ENCODE data around the gene CDK5. TPM values are rescaled to one million over a fixed set of nuclear protein-coding genes. Genes with fewer than 3 reads are reported as not detected.
"Not testable (repeated sequence)": the region's sequence is repeated elsewhere in the genome, so short reads cannot be mapped to it uniquely, and the experiment has no call there.

CDK5 gene
- total RNA-seq, 1 donor = 17.0 TPM

- Histone ChIP-seq H3K4me2 (ENCODE audit: insufficient read depth, low read length) (peak within 1 kb of the TSS; percentile 95), H3K4me1 (ENCODE audit: insufficient read depth, low read length) (peaks cover 8% of the 10 kb centered on the region), H3K27me3 (ENCODE audit: insufficient read depth, low read length) (peaks cover 11% of the 10 kb centered on the region), H4K20me1 (ENCODE audit: insufficient read depth, low read length) (no peaks in the 10 kb centered on the region), H3K9me3 (ENCODE audit: low read depth, low read length) (no peaks in the 10 kb centered on the region), H3K36me3 (ENCODE audit: insufficient read depth, low read length) (no peaks in the 10 kb centered on the region), H3K4me3 (ENCODE audit: insufficient read depth, low read length) (peak within 1 kb of the TSS; percentile 90), H3K27ac (ENCODE audit: low read depth, low read length) (peak within 1 kb of the TSS; percentile 70), H3K79me2 (ENCODE audit: insufficient read depth, low read length) (peaks cover 14% of the 10 kb centered on the region), H2AFZ (ENCODE audit: low read length) (peak within 1 kb of the TSS; percentile 92)
- DNase-seq (ENCODE audit: insufficient read length, low spot score, missing footprints) = peak; percentile 100
- peak; percentile 39 for TF ChIP-seq CTCF (IDR thresholded peaks at IDR 0.05; ENCODE audit: extremely low read depth, low read depth, low read length)
Observed at GRCh38 chr7:151028131-151028947, 29.4 kb downstream of the CDK5 start, which contains the start of gene ABCB8. Gene ABCB8 (plus strand): TSS chr7:151028450. CDS start chr7:151028516, 66 bp downstream.

- H3K9me3 ChIP-seq (ENCODE audit: low read depth, low read length); DNase-seq (ENCODE audit: insufficient read length, low spot score, missing footprints); H3K36me3 ChIP-seq (ENCODE audit: insufficient read depth, low read length); H3K4me1 ChIP-seq (ENCODE audit: insufficient read depth, low read length); H4K20me1 ChIP-seq (ENCODE audit: insufficient read depth, low read length): not testable (repeated sequence)
- Histone ChIP-seq H2AFZ (ENCODE audit: low read length) (peak overlapping the region; percentile 92), H3K4me3 (ENCODE audit: insufficient read depth, low read length) (peak overlapping the region; percentile 90), H3K27me3 (ENCODE audit: insufficient read depth, low read length) (peaks cover 17% of the 10 kb centered on the region), H3K4me2 (ENCODE audit: insufficient read depth, low read length) (peak overlapping the region; percentile 95), H3K27ac (ENCODE audit: low read depth, low read length) (peak overlapping the region; percentile 46), H3K79me2 (ENCODE audit: insufficient read depth, low read length) (peaks cover 14% of the 10 kb centered on the region)
Observed at GRCh38 chr7:151027728-151028130, 30.0 kb downstream of the CDK5 start.

- Histone ChIP-seq H3K4me2 (ENCODE audit: insufficient read depth, low read length) (peak overlapping the region; percentile 95), H3K4me3 (ENCODE audit: insufficient read depth, low read length) (peak overlapping the region; percentile 90), H3K27me3 (ENCODE audit: insufficient read depth, low read length) (peaks cover 19% of the 10 kb centered on the region), H3K79me2 (ENCODE audit: insufficient read depth, low read length) (peaks cover 12% of the 10 kb centered on the region), H2AFZ (ENCODE audit: low read length) (peak overlapping the region; percentile 92)
- H3K9me3 ChIP-seq (ENCODE audit: low read depth, low read length); DNase-seq (ENCODE audit: insufficient read length, low spot score, missing footprints); H3K27ac ChIP-seq (ENCODE audit: low read depth, low read length); H3K4me1 ChIP-seq (ENCODE audit: insufficient read depth, low read length); H3K36me3 ChIP-seq (ENCODE audit: insufficient read depth, low read length); H4K20me1 ChIP-seq (ENCODE audit: insufficient read depth, low read length): not testable (repeated sequence)
Observed at GRCh38 chr7:151026771-151027727, 30.6 kb downstream of the CDK5 start.

GRCh38 chr7:151025924-151026671 is 31.6 kb downstream of the CDK5 start:
- Histone ChIP-seq H3K36me3 (ENCODE audit: insufficient read depth, low read length) (no peaks in the 10 kb centered on the region), H2AFZ (ENCODE audit: low read length) (no peak overlapping the region), H3K9me3 (ENCODE audit: low read depth, low read length) (no peaks in the 10 kb centered on the region), H3K79me2 (ENCODE audit: insufficient read depth, low read length) (peaks cover 10% of the 10 kb centered on the region), H4K20me1 (ENCODE audit: insufficient read depth, low read length) (no peaks in the 10 kb centered on the region), H3K27ac (ENCODE audit: low read depth, low read length) (no peak overlapping the region), H3K27me3 (ENCODE audit: insufficient read depth, low read length) (peaks cover 22% of the 10 kb centered on the region), H3K4me1 (ENCODE audit: insufficient read depth, low read length) (peaks cover 8% of the 10 kb centered on the region), H3K4me3 (ENCODE audit: insufficient read depth, low read length) (no peak overlapping the region), H3K4me2 (ENCODE audit: insufficient read depth, low read length) (no peak overlapping the region)
- TF ChIP-seq CTCF (IDR thresholded peaks at IDR 0.05; ENCODE audit: extremely low read depth, low read depth, low read length) = no peak
- no peak for DNase-seq (ENCODE audit: insufficient read length, low spot score, missing footprints)
